ENCODE results near the gene F5.
A peak's percentile ranks its signal among the peaks of the same experiment; 100 is the strongest.

Gene F5

DNA sequence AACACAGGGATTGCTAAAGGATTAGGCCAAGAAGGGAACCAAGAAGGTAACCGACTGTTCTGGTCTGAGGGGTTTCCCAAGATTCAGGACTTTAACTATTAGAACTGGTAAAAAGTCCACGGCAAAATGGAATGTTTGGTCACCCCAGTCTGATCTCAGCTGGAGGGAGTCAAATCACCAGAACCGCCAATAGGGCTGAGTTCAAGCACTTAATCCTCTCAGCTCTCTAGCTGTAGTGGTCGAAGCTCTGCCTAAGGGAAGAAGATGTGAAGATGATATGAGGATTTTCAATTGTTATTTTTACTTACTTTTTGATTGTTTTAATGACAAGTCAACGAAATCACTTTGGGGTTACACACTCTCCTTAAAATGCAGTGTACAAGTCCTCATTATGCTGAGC lies 29.1 kb downstream of the F5 start:
- Histone ChIP-seq H3K4me1 (ENCODE audit: control insufficient read depth, insufficient read depth, low read depth, low read length) (no peaks in the 10 kb centered on the region), H4K91ac (ENCODE audit: low read length) (no peak overlapping the region), H2BK5ac (ENCODE audit: low read depth, low read length, poor library complexity, severe bottlenecking) (no peak overlapping the region), H3K79me1 (replicated peaks; ENCODE audit: low read length, poor library complexity, severe bottlenecking) (no peaks in the 10 kb centered on the region), H2BK15ac (ENCODE audit: low read depth, poor library complexity, severe bottlenecking) (no peak overlapping the region), H3K23ac (ENCODE audit: low read length in 2 of 2) (no peak overlapping the region), H2AK5ac (ENCODE audit: low read length, severe bottlenecking) (no peak overlapping the region), H4K8ac (ENCODE audit: low read length) (no peak overlapping the region), H3K27ac (ENCODE audit: low read length, poor library complexity, severe bottlenecking) (no peak overlapping the region), H2BK120ac (ENCODE audit: low read depth, low read length) (no peak overlapping the region), H3K27me3 (ENCODE audit: control insufficient read depth in 1 of 2, insufficient read depth in 1 of 2, low read length in 2 of 2) (peaks cover 0 to 3% of the 10 kb centered on the region in 2 experiments), H3K14ac (ENCODE audit: low read length in 2 of 2) (no peak overlapping the region), H3K36me3 (ENCODE audit: control insufficient read depth in 1 of 2, insufficient read depth in 2 of 2, low read depth in 1 of 2, low read length in 2 of 2) (no peaks in the 10 kb centered on the region), H3K18ac (ENCODE audit: low read depth in 1 of 2, low read length in 2 of 2) (no peak overlapping the region), H2BK12ac (ENCODE audit: low read length in 2 of 2) (no peak overlapping the region), H3K4me3 (ENCODE audit: insufficient read depth in 1 of 2, low read depth in 1 of 2, low read length in 2 of 2) (no peak overlapping the region), H3K9ac (ENCODE audit: low read length) (no peak overlapping the region), H3K9me3 (ENCODE audit: control insufficient read depth, low read length) (no peaks in the 10 kb centered on the region), H3K4me2 (ENCODE audit: low read length, poor library complexity, severe bottlenecking) (no peak overlapping the region), H3K4ac (ENCODE audit: low read depth in 1 of 2, low read length in 2 of 2) (no peak overlapping the region), H2AFZ (ENCODE audit: low read depth, low read length) (no peak overlapping the region)
- 84% methylated on average over 4 of the region's 5 CpGs for WGBS
- no peak for DNase-seq

DNA sequence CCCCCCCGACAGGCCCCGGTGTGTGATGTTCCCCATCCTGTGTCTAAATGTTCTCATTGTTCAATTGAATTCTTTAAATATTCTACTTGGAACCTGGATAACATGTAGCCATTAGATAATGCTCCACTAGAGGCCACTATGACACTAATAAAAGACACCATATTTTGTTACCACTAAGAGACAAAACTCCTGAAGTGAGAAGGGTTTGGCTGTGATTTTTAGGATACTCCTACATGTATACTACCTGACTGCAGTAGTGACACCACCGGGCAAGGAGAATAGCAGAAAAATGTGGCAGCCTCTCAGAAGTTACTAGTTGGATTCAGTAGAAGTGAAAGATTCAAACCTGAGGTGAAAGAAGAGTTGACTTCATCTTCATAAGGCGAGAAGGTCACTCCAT lies 36.0 kb downstream of the F5 start:
- Histone ChIP-seq H3K23ac (ENCODE audit: low read length in 2 of 2) (no peak overlapping the region), H3K27ac (ENCODE audit: low read length, poor library complexity, severe bottlenecking) (no peak overlapping the region), H3K79me1 (replicated peaks; ENCODE audit: low read length, poor library complexity, severe bottlenecking) (no peaks in the 10 kb centered on the region), H3K18ac (ENCODE audit: low read depth in 1 of 2, low read length in 2 of 2) (no peak overlapping the region), H3K4me1 (ENCODE audit: control insufficient read depth, insufficient read depth, low read depth, low read length) (no peaks in the 10 kb centered on the region), H2AFZ (ENCODE audit: low read depth, low read length) (no peak overlapping the region), H2BK5ac (ENCODE audit: low read depth, low read length, poor library complexity, severe bottlenecking) (no peak overlapping the region), H3K4ac (ENCODE audit: low read depth in 1 of 2, low read length in 2 of 2) (no peak overlapping the region), H3K4me2 (ENCODE audit: low read length, poor library complexity, severe bottlenecking) (no peak overlapping the region), H3K36me3 (ENCODE audit: control insufficient read depth in 1 of 2, insufficient read depth in 2 of 2, low read depth in 1 of 2, low read length in 2 of 2) (no peaks in the 10 kb centered on the region), H2BK15ac (ENCODE audit: low read depth, poor library complexity, severe bottlenecking) (no peak overlapping the region), H3K4me3 (ENCODE audit: insufficient read depth in 1 of 2, low read depth in 1 of 2, low read length in 2 of 2) (no peak overlapping the region), H3K27me3 (ENCODE audit: control insufficient read depth in 1 of 2, insufficient read depth in 1 of 2, low read length in 2 of 2) (peaks cover 0 to 3% of the 10 kb centered on the region in 2 experiments), H3K9me3 (ENCODE audit: control insufficient read depth, low read length) (no peaks in the 10 kb centered on the region), H4K8ac (ENCODE audit: low read length) (no peak overlapping the region), H4K91ac (ENCODE audit: low read length) (no peak overlapping the region), H2AK5ac (ENCODE audit: low read length, severe bottlenecking) (no peak overlapping the region), H2BK12ac (ENCODE audit: low read length in 2 of 2) (no peak overlapping the region), H3K9ac (ENCODE audit: low read length) (no peak overlapping the region), H2BK120ac (ENCODE audit: low read depth, low read length) (no peak overlapping the region), H3K14ac (ENCODE audit: low read length in 2 of 2) (no peak overlapping the region)
- DNase-seq: peak; percentile 53
- WGBS: 66% methylated on average over 2 of the region's 4 CpGs

DNA sequence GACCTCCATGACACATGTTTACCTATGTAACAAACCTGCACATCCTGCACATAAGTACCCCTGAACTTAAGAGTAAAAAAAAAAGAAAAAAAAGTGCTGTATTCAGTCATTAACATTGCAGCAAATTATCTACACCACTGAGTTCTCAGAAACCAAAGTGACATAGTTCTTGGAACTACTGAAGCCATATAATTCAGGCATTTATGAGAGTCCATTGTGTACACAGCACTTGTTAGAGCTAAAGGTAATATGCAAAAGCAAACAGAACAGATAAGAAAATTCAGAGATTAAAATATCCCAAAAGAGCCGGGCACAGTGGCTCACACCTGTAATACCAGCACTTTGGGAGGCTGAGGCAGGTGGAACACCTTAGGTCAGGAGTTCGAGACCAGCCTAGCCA lies 38.0 kb downstream of the F5 start:
- no peak overlapping the region for H3K18ac ChIP-seq (ENCODE audit: low read depth in 1 of 2, low read length in 2 of 2)
- H3K9ac ChIP-seq (ENCODE audit: low read length): no peak overlapping the region
- H2BK12ac ChIP-seq (ENCODE audit: low read length in 2 of 2): no peak overlapping the region
- H3K14ac ChIP-seq (ENCODE audit: low read length in 2 of 2): no peak overlapping the region
- no peaks in the 10 kb centered on the region for H3K4me1 ChIP-seq (ENCODE audit: control insufficient read depth, insufficient read depth, low read depth, low read length)
- no peak overlapping the region for H3K23ac ChIP-seq (ENCODE audit: low read length in 2 of 2)
- H3K27ac ChIP-seq (ENCODE audit: low read length, poor library complexity, severe bottlenecking): no peak overlapping the region
- 76% methylated on average over 2 of the region's 2 CpGs for WGBS
- no peak overlapping the region for H2AFZ ChIP-seq (ENCODE audit: low read depth, low read length)
- H3K27me3 ChIP-seq (ENCODE audit: control insufficient read depth in 1 of 2, insufficient read depth in 1 of 2, low read length in 2 of 2): peaks cover 0 to 7% of the 10 kb centered on the region in 2 experiments
- H2BK15ac ChIP-seq (ENCODE audit: low read depth, poor library complexity, severe bottlenecking): no peak overlapping the region
- no peak overlapping the region for H2AK5ac ChIP-seq (ENCODE audit: low read length, severe bottlenecking)
- no peak overlapping the region for H4K8ac ChIP-seq (ENCODE audit: low read length)
- H4K91ac ChIP-seq (ENCODE audit: low read length): no peak overlapping the region
- no peak overlapping the region for H3K4me2 ChIP-seq (ENCODE audit: low read length, poor library complexity, severe bottlenecking)
- H3K4me3 ChIP-seq (ENCODE audit: insufficient read depth in 1 of 2, low read depth in 1 of 2, low read length in 2 of 2): no peak overlapping the region
- no peak overlapping the region for H2BK120ac ChIP-seq (ENCODE audit: low read depth, low read length)
- no peak overlapping the region for H2BK5ac ChIP-seq (ENCODE audit: low read depth, low read length, poor library complexity, severe bottlenecking)
- H3K4ac ChIP-seq (ENCODE audit: low read depth in 1 of 2, low read length in 2 of 2): no peak overlapping the region
- no peaks in the 10 kb centered on the region for H3K79me1 ChIP-seq (replicated peaks; ENCODE audit: low read length, poor library complexity, severe bottlenecking)
- no peaks in the 10 kb centered on the region for H3K9me3 ChIP-seq (ENCODE audit: control insufficient read depth, low read length)
- DNase-seq: no peak
- no peaks in the 10 kb centered on the region for H3K36me3 ChIP-seq (ENCODE audit: control insufficient read depth in 1 of 2, insufficient read depth in 2 of 2, low read depth in 1 of 2, low read length in 2 of 2)

DNA sequence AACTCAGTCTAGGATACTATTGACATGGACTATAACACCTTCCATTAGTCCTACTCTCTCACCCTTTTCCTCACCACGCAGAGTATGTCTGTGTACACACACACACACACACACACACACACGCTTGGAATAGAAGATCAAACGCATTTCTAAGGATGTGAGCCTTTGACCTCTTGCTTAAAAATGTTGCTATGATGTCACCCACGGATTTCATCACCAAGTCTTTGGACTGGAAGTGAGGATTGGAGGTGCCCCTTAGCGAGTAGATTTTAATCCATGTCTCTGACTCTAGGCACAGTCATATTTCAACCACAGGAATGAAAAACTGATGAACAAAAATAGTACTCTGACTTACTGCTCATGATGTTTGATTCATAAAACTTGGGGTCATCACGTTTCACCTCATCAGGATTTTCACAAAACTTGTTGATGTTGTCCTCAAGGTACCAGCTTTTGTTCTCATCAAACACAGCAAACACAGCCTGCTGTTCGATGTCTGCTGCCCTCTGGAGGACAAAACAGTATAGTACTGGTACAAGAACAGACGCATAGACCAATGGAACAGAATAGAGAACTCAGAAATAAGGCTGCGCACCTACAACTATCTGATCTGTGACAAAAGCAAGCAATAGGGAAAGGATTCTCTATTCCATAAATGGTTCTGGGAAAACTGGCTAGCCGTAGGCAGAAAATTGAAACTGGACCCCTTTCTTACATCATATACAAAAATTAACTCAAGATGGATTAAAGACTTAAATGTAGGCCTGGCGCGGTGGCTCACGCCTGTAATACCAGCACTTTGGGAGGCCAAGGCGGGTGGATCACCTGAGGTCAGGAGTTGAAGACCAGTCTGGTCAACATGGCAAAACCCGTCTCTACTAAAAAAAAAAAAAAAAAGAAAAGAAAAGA lies 39.9 kb downstream of the F5 start:
- DNase-seq: peak; percentile 80
- Histone ChIP-seq H3K79me1 (replicated peaks; ENCODE audit: low read length, poor library complexity, severe bottlenecking) (no peaks in the 10 kb centered on the region), H2AK5ac (ENCODE audit: low read length, severe bottlenecking) (no peak overlapping the region), H3K4ac (ENCODE audit: low read depth in 1 of 2, low read length in 2 of 2) (no peak overlapping the region), H3K36me3 (ENCODE audit: control insufficient read depth in 1 of 2, insufficient read depth in 2 of 2, low read depth in 1 of 2, low read length in 2 of 2) (no peaks in the 10 kb centered on the region), H3K4me2 (ENCODE audit: low read length, poor library complexity, severe bottlenecking) (no peak overlapping the region), H3K4me3 (ENCODE audit: insufficient read depth in 1 of 2, low read depth in 1 of 2, low read length in 2 of 2) (no peak overlapping the region), H2BK5ac (ENCODE audit: low read depth, low read length, poor library complexity, severe bottlenecking) (no peak overlapping the region), H3K4me1 (ENCODE audit: control insufficient read depth, insufficient read depth, low read depth, low read length) (no peaks in the 10 kb centered on the region), H3K23ac (ENCODE audit: low read length in 2 of 2) (no peak overlapping the region), H3K18ac (ENCODE audit: low read depth in 1 of 2, low read length in 2 of 2) (no peak overlapping the region), H3K27ac (ENCODE audit: low read length, poor library complexity, severe bottlenecking) (no peak overlapping the region), H2BK12ac (ENCODE audit: low read length in 2 of 2) (no peak overlapping the region), H2AFZ (ENCODE audit: low read depth, low read length) (no peak overlapping the region), H4K8ac (ENCODE audit: low read length) (no peak overlapping the region), H4K91ac (ENCODE audit: low read length) (no peak overlapping the region), H3K9ac (ENCODE audit: low read length) (peak overlapping the region; percentile 10), H3K27me3 (ENCODE audit: control insufficient read depth in 1 of 2, insufficient read depth in 1 of 2, low read length in 2 of 2) (peaks cover 0 to 13% of the 10 kb centered on the region in 2 experiments), H2BK120ac (ENCODE audit: low read depth, low read length) (no peak overlapping the region), H2BK15ac (ENCODE audit: low read depth, poor library complexity, severe bottlenecking) (no peak overlapping the region), H3K14ac (ENCODE audit: low read length in 2 of 2) (no peak overlapping the region), H3K9me3 (ENCODE audit: control insufficient read depth, low read length) (no peaks in the 10 kb centered on the region)
- 53% methylated on average over 14 of the region's 15 CpGs for WGBS
